B cell (primary cell): ENCODE measurements around the gene LUZP4. TPM values are rescaled to one million over a fixed set of nuclear protein-coding genes. Genes with fewer than 3 reads are reported as not detected.

Experiments
- ATAC-seq: fragments of 200-7000 bp; cut with Tn5 transposase; one replicate; pipeline ENCODE4 v1.10.0; 2021; ENCODE audit warnings: low read depth, mild to moderate bottlenecking, moderate number of reproducible peaks, moderate library complexity
- CTCF ChIA-PET: fragments of 350-600 bp; sonication (Branson Sonifier 250); formaldehyde crosslinking; loops from one replicate; lab custom pipeline; 2021; ENCODE audit warnings: antibody characterized with exemption, inconsistent platforms; lab: Charles Lee
- POLR2A ChIA-PET: fragments of 350-600 bp; sonication (Branson Sonifier 250); formaldehyde crosslinking; loops from one replicate; lab custom pipeline; 2021; ENCODE audit warnings: antibody characterized with exemption; lab: Charles Lee
- DNase-seq: peaks from one replicate; pipeline ENCODE4 v3.0.0; 2013
- H2AFZ ChIP-seq: 2 replicates; pipeline ENCODE4 v1.6.1; 2012; ENCODE audit warnings: mild to moderate bottlenecking, low read depth, low read length; ENCODE audit not compliant: insufficient read depth, poor library complexity, severe bottlenecking
- H3K27ac ChIP-seq, 2 donors: 1 replicate in 1 of 2; 2 replicates in 1 of 2; pipeline ENCODE4 v1.5.1; 2012 to 2013; ENCODE audit warnings: low read length in 2 of 2, mild to moderate bottlenecking in 2 of 2, moderate library complexity in 1 of 2
- H3K27me3 ChIP-seq, 4 experiments: fragments of 200-600 bp in 1 of 4; sonication (generic) in 1 of 4; replicated peaks in 1 of 4; 1 replicate in 2 of 4; 2 replicates in 2 of 4; pipeline versions ENCODE4 v1.6.1 to v1.7.0; 2013 to 2016; ENCODE audit warnings: low read length in 3 of 4, mild to moderate bottlenecking in 2 of 4, mixed read lengths in 1 of 4, moderate library complexity in 1 of 4; ENCODE audit not compliant: insufficient read depth in 4 of 4, control insufficient read depth in 3 of 4; ENCODE audit errors: control extremely low read depth in 1 of 4
- H3K36me3 ChIP-seq, 2 experiments: replicated peaks in 1 of 2; 1 replicate in 1 of 2; 2 replicates in 1 of 2; pipeline versions ENCODE4 v1.6.1 to v1.7.1; 2013; ENCODE audit warnings: low read length in 1 of 2; ENCODE audit not compliant: insufficient read depth in 2 of 2, control insufficient read depth in 1 of 2; ENCODE audit errors: control extremely low read depth in 1 of 2, extremely low read depth in 1 of 2
- H3K4me1 ChIP-seq, 2 donors: fragments of 200-600 bp in 1 of 2; sonication (generic) in 1 of 2; 1 replicate in 1 of 2; 2 replicates in 1 of 2; pipeline versions ENCODE4 v1.5.1 to v1.6.1; 2013 to 2017; ENCODE audit warnings: low read length in 2 of 2; ENCODE audit not compliant: control insufficient read depth in 2 of 2, insufficient read depth in 2 of 2
- H3K4me2 ChIP-seq: replicated peaks from 2 replicates; pipeline ENCODE3; 2012; ENCODE audit warnings: mild to moderate bottlenecking, low read depth, low read length; ENCODE audit not compliant: poor library complexity, severe bottlenecking
- H3K4me3 ChIP-seq, 5 experiments: fragments of 200-600 bp in 1 of 5; sonication (generic) in 1 of 5; 1 replicate in 3 of 5; 2 replicates in 2 of 5; pipeline versions ENCODE4 v1.5.1 to v1.7.0; 2011 to 2016; ENCODE audit warnings: low read length in 4 of 5, mild to moderate bottlenecking in 4 of 5, low read depth in 2 of 5, control low read depth in 1 of 5, moderate library complexity in 1 of 5; ENCODE audit not compliant: insufficient read depth in 1 of 5; ENCODE audit errors: control extremely low read depth in 1 of 5, extremely low read depth in 1 of 5
- H3K79me2 ChIP-seq: fragments of 200-600 bp; sonication (generic); one replicate; pipeline ENCODE4 v1.6.0; 2016; ENCODE audit warnings: low read length; ENCODE audit not compliant: control insufficient read depth, insufficient read depth
- H3K9ac ChIP-seq: fragments of 200-600 bp; sonication (generic); 2 replicates; pipeline ENCODE4 v1.6.1; 2017; ENCODE audit warnings: mild to moderate bottlenecking, low read length, moderate library complexity
- H3K9me3 ChIP-seq, 3 donors: one replicate each; pipeline versions ENCODE4 v1.6.1 to v1.7.1; 2013; ENCODE audit warnings: low read length in 2 of 3; ENCODE audit not compliant: control insufficient read depth in 2 of 3, insufficient read depth in 1 of 3; ENCODE audit errors: control extremely low read depth in 1 of 3
- H4K20me1 ChIP-seq: 2 replicates; pipeline ENCODE4 v1.6.0; 2012; ENCODE audit warnings: mild to moderate bottlenecking, low read length; ENCODE audit not compliant: insufficient read depth, control insufficient read depth, poor library complexity, severe bottlenecking
- H3K27ac Mint-ChIP-seq: one replicate; pipeline ENCODE4 v1.8.0; 2021; ENCODE audit warnings: mixed read lengths
- H3K27me3 Mint-ChIP-seq: one replicate; pipeline ENCODE4 v1.8.0; 2021; ENCODE audit warnings: mixed read lengths
- H3K4me1 Mint-ChIP-seq: one replicate; pipeline ENCODE4 v1.8.0; 2021; ENCODE audit warnings: mixed read lengths
- H3K4me3 Mint-ChIP-seq: one replicate; pipeline ENCODE4 v1.8.0; 2021; ENCODE audit warnings: mixed read lengths
- H3K9me3 Mint-ChIP-seq: one replicate; pipeline ENCODE4 v1.8.0; 2022; ENCODE audit warnings: mixed read lengths; ENCODE audit not compliant: insufficient read depth
- EZH2 ChIP-seq: IDR thresholded peaks from 2 replicates; pipeline ENCODE4 v1.6.1; 2012; ENCODE audit warnings: borderline replicate concordance, low read depth, mild to moderate bottlenecking, moderate library complexity, low read length; ENCODE audit not compliant: insufficient read depth, poor library complexity, severe bottlenecking
- WGBS: methylation state at CpG from one replicate; pipeline ENCODE4 v1.1.5; 2013; ENCODE audit warnings: missing lambda C conversion rate; ENCODE audit not compliant: insufficient coverage; 5-methylcytosine and 5-hydroxymethylcytosine counted together
- intact Hi-C: fragments of 100-400 bp; cut with micrococcal nuclease; formaldehyde crosslinking; loops from one replicate; pipeline ENCODE4 v1.10.0; 2022
- polyA plus RNA-seq: library from polyadenylated mRNA; depleted of rRNA; stranded (reverse); fragments of >200 nt; gene quantifications from 2 replicates; pipeline ENCODE4 v1.2.3, GENCODE V29; 2012
- total RNA-seq, 2 donors: library from RNA; stranded (reverse); fragments of 120-200 nt in 1 of 2; gene quantifications; 1 replicate in 1 of 2; 2 replicates in 1 of 2; pipeline versions ENCODE4 v1.2.3 to v1.2.4, GENCODE V29; 2013 to 2022
- TF ChIP-seq, protein P1 (sequence below): fragments of 200-600 bp; IDR thresholded peaks from one replicate; pipeline ENCODE4 v1.8.0; 2022; ENCODE audit warnings: antibody characterized with exemption, mild to moderate bottlenecking

LUZP4 gene
- total and polyA plus RNA-seq, 2 donors (not counting 1 experiment from before 2014, with no cell fraction given) = not detected

- Histone ChIP-seq H2AFZ (no peak overlapping the region), H3K4me3 (no peak overlapping the region), H3K4me1 (no peaks in the 10 kb centered on the region), H3K27me3 (no peaks in the 10 kb centered on the region), H3K9me3 (no peaks in the 10 kb centered on the region), H3K27ac (no peak overlapping the region), H3K4me2 (no peak overlapping the region), H4K20me1 (no peaks in the 10 kb centered on the region), H3K79me2 (no peaks in the 10 kb centered on the region), H3K9ac (no peak overlapping the region), H3K36me3 (no peaks in the 10 kb centered on the region)
- no peak for DNase-seq
- no peaks in the 10 kb centered on the region for H3K27me3 Mint-ChIP-seq
- no CpG with 5 or more reads among the region's 6 CpGs for WGBS
- no peak for ATAC-seq
- no peak overlapping the region for H3K27ac Mint-ChIP-seq
- no peak overlapping the region for H3K4me3 Mint-ChIP-seq
- CTCF ChIA-PET = no interaction called here
- POLR2A ChIA-PET = no interaction called here
- H3K9me3 Mint-ChIP-seq = no peaks in the 10 kb centered on the region
- intact Hi-C loops = no loop called here
- H3K4me1 Mint-ChIP-seq = no peaks in the 10 kb centered on the region
- TF ChIP-seq EZH2 = no peak
- TF ChIP-seq, protein P1, sequence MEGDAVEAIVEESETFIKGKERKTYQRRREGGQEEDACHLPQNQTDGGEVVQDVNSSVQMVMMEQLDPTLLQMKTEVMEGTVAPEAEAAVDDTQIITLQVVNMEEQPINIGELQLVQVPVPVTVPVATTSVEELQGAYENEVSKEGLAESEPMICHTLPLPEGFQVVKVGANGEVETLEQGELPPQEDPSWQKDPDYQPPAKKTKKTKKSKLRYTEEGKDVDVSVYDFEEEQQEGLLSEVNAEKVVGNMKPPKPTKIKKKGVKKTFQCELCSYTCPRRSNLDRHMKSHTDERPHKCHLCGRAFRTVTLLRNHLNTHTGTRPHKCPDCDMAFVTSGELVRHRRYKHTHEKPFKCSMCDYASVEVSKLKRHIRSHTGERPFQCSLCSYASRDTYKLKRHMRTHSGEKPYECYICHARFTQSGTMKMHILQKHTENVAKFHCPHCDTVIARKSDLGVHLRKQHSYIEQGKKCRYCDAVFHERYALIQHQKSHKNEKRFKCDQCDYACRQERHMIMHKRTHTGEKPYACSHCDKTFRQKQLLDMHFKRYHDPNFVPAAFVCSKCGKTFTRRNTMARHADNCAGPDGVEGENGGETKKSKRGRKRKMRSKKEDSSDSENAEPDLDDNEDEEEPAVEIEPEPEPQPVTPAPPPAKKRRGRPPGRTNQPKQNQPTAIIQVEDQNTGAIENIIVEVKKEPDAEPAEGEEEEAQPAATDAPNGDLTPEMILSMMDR = no peak
Measured at GRCh38 chrX:115333446-115333845, 43.9 kb downstream of the LUZP4 start.

- H3K27ac Mint-ChIP-seq = no peak overlapping the region
- H3K27ac ChIP-seq = no peak overlapping the region
- no peak overlapping the region for H2AFZ ChIP-seq
- CTCF ChIA-PET = no interaction called here
- no peaks in the 10 kb centered on the region for H3K27me3 ChIP-seq
- DNase-seq (no peak), ATAC-seq (no peak)
- no peaks in the 10 kb centered on the region for H3K79me2 ChIP-seq
- POLR2A ChIA-PET = no interaction called here
- H3K9me3 ChIP-seq = no peaks in the 10 kb centered on the region
- H4K20me1 ChIP-seq = no peaks in the 10 kb centered on the region
- no peak overlapping the region for H3K4me3 ChIP-seq
- intact Hi-C loops = no loop called here
- no peak overlapping the region for H3K4me2 ChIP-seq
- no peaks in the 10 kb centered on the region for H3K4me1 Mint-ChIP-seq
- H3K27me3 Mint-ChIP-seq = no peaks in the 10 kb centered on the region
- TF ChIP-seq, protein P1 = no peak
- TF ChIP-seq EZH2 = no peak
- H3K9ac ChIP-seq = no peak overlapping the region
- no peaks in the 10 kb centered on the region for H3K9me3 Mint-ChIP-seq
- no peak overlapping the region for H3K4me3 Mint-ChIP-seq
- H3K36me3 ChIP-seq = no peaks in the 10 kb centered on the region
- 100% methylated on average over 1 of the region's 5 CpGs for WGBS
- no peaks in the 10 kb centered on the region for H3K4me1 ChIP-seq
Measured at GRCh38 chrX:115337491-115338144, 48.1 kb downstream of the LUZP4 start.
